NCI-H187 treated with DMSO at 0.1 percent for 48 hours (cell line): ENCODE measurements around the gene PGLYRP4.

Experiments
- DNase-seq: peaks from one replicate; lab custom pipeline; 2025; lab: John Stamatoyannopoulos, UW

Gene PGLYRP4

GRCh38 chr1:153375511-153375910 lies 26.9 kb upstream of the PGLYRP4 start, which contains the start of gene S100A12:
TSS of gene S100A12 (minus strand) at chr1:153375621. CDS start at chr1:153374592, 1,029 bp downstream.
- DNase-seq, result no peak

DNA sequence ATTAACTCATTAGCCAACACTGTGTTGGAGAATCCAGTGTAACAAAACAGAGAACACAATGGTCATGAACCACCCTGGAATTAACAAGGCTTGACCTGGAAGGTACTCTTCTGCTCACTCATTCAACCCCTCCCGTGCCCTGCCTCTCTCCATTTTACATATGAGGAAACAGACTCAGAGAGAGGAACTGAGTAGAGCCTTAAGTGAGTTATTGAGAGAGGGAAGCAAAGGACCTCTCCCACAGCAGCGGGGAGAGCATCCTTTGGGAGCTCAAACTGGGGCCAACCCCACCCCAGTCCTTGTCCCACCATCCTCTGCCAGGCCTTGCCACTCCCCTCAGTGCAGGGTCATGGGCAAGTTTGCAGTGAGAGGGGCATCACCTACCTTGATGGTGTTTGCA lies 25.4 kb upstream of the PGLYRP4 start:
- no peak for DNase-seq

- no peak for DNase-seq
Observed at GRCh38 chr1:153372571-153372970, 23.9 kb upstream of the PGLYRP4 start.

- DNase-seq, result no peak
Observed at GRCh38 chr1:153371231-153371630, 22.6 kb upstream of the PGLYRP4 start.

DNA sequence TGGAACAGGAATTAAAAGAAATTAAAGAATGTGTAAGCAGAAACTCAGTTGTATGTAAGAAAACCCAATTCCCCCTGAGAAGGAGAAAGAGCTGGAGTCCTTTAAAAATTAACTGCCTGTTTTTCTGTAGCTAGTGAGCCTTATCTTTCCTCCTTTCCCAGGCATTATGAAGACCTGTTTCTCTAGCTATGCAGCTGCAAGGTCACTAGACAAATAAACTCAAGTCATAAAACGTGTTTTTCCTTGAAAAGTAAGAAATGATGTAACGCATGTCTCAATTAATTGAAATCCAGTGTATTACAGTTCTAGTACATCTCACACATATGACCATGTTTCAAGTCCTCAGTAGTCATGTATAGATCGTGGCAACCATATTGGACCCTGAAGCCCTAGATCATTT lies 21.5 kb upstream of the PGLYRP4 start:
- DNase-seq, result no peak

- DNase-seq, result no peak
Observed at GRCh38 chr1:153368495-153368894, 19.9 kb upstream of the PGLYRP4 start.

DNA sequence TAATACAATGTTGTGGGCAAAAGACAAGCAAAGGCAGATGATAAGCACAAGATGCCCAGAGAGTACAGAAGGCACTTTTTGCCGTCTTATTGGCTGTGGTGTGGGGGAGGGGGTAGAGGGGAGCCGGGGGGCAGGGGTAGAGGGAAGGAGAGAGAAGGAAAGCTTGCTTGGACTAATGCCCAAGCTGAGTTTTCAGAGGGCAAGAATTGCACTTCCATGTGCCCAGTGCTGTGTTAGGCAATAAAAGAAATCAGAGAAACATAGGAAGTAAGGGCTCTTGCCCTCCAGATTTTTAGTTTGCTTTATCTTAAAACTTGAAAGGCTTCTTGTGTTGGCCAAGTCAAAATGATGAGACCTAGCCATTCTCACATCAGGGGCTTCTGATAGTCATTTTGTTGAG lies 18.4 kb upstream of the PGLYRP4 start:
- DNase-seq, result no peak

- no peak for DNase-seq
Observed at GRCh38 chr1:153366261-153366660, 17.6 kb upstream of the PGLYRP4 start.

GRCh38 chr1:153365696-153366095 lies 17.1 kb upstream of the PGLYRP4 start:
- no peak for DNase-seq

- no peak for DNase-seq
Observed at GRCh38 chr1:153364766-153365666, 16.4 kb upstream of the PGLYRP4 start.

DNA sequence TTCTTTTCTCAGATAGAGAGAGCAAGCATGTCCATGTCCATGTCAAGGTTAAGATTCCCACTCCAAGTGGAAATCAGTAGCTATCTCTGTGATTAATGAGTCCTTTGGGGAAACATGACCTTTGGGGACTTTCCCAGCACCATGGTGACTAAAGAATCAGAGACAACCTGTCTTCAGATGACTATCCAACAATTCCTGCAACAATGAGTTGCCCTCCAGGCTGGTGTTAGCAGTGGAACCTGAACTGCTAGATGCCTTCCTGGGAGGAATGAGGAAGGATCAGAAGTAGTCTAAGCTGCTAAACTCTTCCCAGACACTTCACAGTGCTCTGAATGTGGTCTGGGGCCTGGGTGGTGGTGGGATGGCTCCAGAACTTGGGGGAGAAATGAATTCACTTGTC lies 15.5 kb upstream of the PGLYRP4 start:
- no peak for DNase-seq

- DNase-seq, result no peak
Observed at GRCh38 chr1:153363641-153364040, 15.0 kb upstream of the PGLYRP4 start.

- DNase-seq, result no peak
Observed at GRCh38 chr1:153362187-153362775, 13.6 kb upstream of the PGLYRP4 start.

DNA sequence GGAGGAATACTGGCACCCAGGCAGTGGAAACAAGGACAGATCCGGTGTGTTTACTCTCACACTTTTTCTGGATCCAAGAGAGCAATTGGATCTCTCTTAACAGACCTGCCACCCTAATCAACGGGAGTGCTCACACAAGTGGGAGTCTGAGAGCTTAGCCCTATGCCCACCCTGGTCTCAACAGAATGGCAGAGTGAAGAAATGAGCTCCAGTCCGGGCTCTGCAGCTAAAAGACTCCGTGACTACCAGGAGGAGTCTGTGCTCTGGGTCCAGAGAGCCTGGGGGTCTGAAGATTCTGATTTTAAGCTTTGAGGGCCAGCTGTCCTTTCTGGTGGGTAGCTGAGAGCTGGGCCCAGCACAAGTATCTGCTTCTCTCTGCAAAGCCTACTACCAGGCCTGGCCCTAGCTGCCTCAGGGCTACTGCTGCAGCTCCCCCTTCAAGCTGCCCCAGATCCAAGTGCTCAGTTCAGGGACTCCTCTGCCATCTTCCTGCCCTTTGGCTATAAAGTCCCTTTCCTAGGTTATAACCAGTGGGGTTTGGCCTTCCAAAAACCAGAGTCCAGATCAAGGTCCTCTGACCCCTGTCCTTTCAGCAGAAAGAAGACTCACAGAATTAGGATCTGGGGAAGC lies 13.0 kb upstream of the PGLYRP4 start:
- no peak for DNase-seq

GRCh38 chr1:153360592-153361479 lies 12.2 kb upstream of the PGLYRP4 start:
- no peak for DNase-seq

DNA sequence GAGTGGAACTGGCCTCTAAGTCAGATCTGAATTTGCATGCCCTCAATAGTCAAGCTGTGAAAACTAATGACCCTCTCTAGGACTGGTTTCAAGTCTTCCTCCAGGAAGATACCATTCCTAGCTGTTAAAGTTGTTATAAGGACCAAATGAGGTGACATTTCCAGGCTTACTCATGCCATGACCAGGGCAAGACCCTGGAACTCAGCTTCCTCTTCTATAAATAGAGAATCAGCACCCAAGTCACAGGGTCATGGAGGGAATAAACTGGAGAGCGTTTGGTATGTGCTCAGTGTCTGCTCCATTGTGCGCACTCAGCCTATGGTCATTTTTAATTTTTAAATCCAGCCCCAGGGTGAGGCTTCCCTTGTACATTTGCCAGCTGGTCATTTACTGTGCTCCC lies 11.5 kb upstream of the PGLYRP4 start:
- no peak for DNase-seq

DNA sequence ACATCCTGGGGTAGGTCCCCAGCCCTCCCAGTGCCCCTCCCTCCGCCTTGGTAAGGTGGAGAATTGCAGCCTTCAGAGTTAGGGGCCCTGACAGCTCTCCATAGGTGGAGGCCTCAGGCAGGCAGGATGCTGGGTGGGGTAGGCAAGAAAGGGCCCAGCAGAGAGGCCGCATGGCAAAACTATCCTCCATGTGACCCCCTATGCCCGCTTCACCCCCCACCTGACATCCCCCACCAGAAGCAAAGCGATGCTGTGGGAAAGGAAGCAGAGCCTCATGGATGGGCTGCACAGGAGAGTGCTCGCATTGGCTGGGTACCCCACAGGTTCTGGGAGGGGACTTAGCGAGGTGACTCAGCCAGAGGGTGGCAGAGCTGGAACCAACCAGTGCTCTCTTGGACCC lies 10.6 kb upstream of the PGLYRP4 start:
- no peak for DNase-seq

DNA sequence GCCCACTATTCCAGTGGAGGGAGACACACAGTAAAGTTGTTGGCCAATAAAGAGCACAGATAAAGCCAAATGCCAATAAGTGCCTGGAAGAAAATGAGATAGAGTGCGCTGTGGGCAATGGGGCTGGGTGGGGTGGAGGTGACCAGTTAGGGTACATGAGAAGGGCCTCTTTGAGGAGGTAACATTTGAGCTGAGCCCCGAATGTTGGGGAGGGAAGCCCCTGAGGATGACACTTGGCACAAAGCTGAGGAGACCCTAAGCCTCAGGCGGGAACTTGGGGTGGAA lies 10.0 kb upstream of the PGLYRP4 start:
- no peak for DNase-seq

DNA sequence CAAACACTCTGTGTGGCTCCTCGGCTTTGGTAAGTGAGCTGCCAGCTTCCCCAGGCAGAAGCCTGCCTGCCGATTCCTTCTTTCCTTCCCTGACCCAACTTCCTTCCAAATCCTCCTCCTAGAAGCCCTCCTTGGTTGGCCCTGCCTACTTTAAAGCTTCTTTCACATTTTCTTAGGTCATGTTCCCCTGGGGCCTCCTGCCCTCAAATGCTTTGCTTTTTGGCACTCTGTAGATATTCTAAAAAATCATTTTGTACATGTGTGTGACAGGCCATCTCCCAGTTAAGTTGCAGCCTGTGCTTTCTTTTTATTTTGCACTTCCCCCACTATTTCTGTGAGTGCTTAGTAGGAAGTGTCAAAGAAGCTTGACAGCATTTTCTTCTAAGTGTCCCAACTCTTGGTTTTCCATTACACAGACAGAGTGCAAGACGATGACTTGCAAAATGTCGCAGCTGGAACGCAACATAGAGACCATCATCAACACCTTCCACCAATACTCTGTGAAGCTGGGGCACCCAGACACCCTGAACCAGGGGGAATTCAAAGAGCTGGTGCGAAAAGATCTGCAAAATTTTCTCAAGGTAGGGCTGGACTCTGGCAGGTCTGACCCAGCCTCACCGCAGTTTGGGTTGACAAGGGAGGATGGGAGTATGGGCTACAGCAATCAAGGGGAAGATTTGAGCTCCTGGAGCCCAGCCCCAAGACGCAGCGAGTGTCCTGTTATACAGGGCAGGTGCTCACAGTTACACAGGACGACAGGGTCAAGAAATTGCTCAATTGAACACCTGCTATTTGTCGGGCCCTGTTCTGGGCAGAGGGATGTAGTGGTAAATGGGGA lies 9.4 kb upstream of the PGLYRP4 start, which contains the start of gene S100A9:
Gene S100A9 (plus strand): TSS at position 2 of the 838 bp plus-strand sequence. CDS start 430 bp downstream, at position 432.
- no peak for DNase-seq

GRCh38 chr1:153357076-153357852 lies 8.6 kb upstream of the PGLYRP4 start:
- no peak for DNase-seq
